ENCODE results near the gene SLC25A30.
A peak's percentile ranks its signal among the peaks of the same experiment; 100 is the strongest.

The SLC25A30 gene

GRCh38 chr13:45417790-45418534, at the start of gene SLC25A30:
TSS of gene SLC25A30 (minus strand) at chr13:45418373. CDS start at chr13:45411425, 6,948 bp downstream.
- DNase-seq (ENCODE audit: low spot score) = peak; percentile 70

GRCh38 chr13:45466359-45466758, 48.2 kb upstream of the SLC25A30 start:
- DNase-seq (ENCODE audit: low spot score) = no peak

- peak; percentile 81 for DNase-seq (ENCODE audit: low spot score)
These were observed 46.7 kb upstream of the SLC25A30 start, which contains the start of gene COG3 for GRCh38 chr13:45464687-45465453. TSS of gene COG3 (plus strand) at chr13:45464939. CDS start at chr13:45465037, 98 bp downstream.

GRCh38 chr13:45464141-45464686, 46.0 kb upstream of the SLC25A30 start:
- DNase-seq (ENCODE audit: low spot score) = no peak

- DNase-seq (ENCODE audit: low spot score) = no peak
These were observed 38.2 kb upstream of the SLC25A30 start for GRCh38 chr13:45456196-45456972.

GRCh38 chr13:45454204-45454603, 36.0 kb upstream of the SLC25A30 start:
- DNase-seq (ENCODE audit: low spot score) = no peak

- DNase-seq (ENCODE audit: low spot score) = no peak
These were observed 33.1 kb upstream of the SLC25A30 start for GRCh38 chr13:45451282-45451681.

GRCh38 chr13:45448965-45449559, 30.9 kb upstream of the SLC25A30 start:
- DNase-seq (ENCODE audit: low spot score) = no peak

GRCh38 chr13:45447050-45447661, 29.0 kb upstream of the SLC25A30 start:
- peak; percentile 11 for DNase-seq (ENCODE audit: low spot score)

- DNase-seq (ENCODE audit: low spot score) = no peak
These were observed 28.0 kb upstream of the SLC25A30 start for GRCh38 chr13:45446181-45446580.

GRCh38 chr13:45445053-45445452, 26.9 kb upstream of the SLC25A30 start:
- DNase-seq (ENCODE audit: low spot score) = no peak

GRCh38 chr13:45441633-45442032, 23.5 kb upstream of the SLC25A30 start:
- no peak for DNase-seq (ENCODE audit: low spot score)

- no peak for DNase-seq (ENCODE audit: low spot score)
These were observed 21.7 kb upstream of the SLC25A30 start for GRCh38 chr13:45439781-45440462.

- DNase-seq (ENCODE audit: low spot score) = no peak
These were observed 20.8 kb upstream of the SLC25A30 start for GRCh38 chr13:45439008-45439407.

GRCh38 chr13:45437947-45438346, 19.8 kb upstream of the SLC25A30 start:
- no peak for DNase-seq (ENCODE audit: low spot score)

GRCh38 chr13:45436953-45437352, 18.8 kb upstream of the SLC25A30 start:
- no peak for DNase-seq (ENCODE audit: low spot score)

GRCh38 chr13:45436332-45436731, 18.2 kb upstream of the SLC25A30 start:
- DNase-seq (ENCODE audit: low spot score) = no peak

GRCh38 chr13:45434556-45435371, 16.6 kb upstream of the SLC25A30 start:
- no peak for DNase-seq (ENCODE audit: low spot score)

- no peak for DNase-seq (ENCODE audit: low spot score)
These were observed 15.2 kb upstream of the SLC25A30 start for GRCh38 chr13:45433381-45433790.
